GM18499 (cell line): ENCODE measurements around the gene BPIFA1.

Source experiments
- ATAC-seq: cut with Tn5 transposase; IDR thresholded peaks from one replicate; pipeline ENCODE4 v1.9.1; 2021; ENCODE audit warnings: moderate number of reproducible peaks; ENCODE audit not compliant: insufficient read depth, unreplicated experiment

The BPIFA1 gene

GRCh38 chr20:33276303-33277113 lies 40.7 kb downstream of the BPIFA1 start:
- no peak for ATAC-seq

DNA sequence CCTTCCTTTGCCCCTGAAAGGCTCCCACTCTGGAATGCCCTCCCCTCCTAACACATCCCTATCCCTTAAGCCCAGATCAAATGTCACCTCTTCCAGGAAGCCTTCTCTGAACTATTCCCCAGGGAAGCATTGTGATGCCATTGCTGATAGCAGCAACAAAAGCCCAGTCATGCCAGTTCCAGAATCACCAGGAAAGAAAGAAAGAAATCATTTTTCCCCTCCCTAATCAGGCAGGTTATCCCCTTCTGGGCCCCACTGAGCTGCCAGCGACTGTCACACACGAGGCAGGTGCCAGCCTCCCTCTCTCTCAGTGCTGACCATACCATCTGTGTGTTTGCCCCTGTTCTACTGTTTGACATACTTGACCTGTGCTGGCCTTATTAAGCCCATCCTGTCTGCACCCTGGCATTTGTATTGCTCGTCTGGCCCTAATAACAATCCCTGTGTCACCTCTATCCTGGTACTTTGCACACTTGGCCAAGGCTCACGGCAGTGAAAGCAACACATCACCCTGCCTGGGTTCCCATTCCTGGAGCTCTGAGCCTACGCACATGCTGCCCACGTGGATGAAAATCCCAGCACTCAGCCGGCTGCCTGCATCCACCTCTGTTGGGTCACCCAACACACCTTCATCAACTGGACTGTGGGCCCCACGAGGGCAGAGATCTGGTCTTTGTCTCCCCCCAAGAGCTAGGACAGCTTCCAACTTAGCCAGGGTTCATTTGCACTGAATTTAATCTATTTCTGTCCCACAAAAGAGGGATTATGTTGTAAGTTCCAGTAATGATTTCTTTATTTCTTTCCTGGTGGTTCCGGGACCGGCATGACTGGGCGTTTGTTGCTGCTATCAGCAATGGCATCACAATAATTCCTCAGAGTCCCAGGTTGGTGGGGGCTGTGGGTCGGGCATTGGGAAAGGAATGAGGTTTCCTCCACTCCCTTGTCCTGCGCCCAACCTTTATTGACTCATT lies 42.0 kb downstream of the BPIFA1 start:
- ATAC-seq = no peak

DNA sequence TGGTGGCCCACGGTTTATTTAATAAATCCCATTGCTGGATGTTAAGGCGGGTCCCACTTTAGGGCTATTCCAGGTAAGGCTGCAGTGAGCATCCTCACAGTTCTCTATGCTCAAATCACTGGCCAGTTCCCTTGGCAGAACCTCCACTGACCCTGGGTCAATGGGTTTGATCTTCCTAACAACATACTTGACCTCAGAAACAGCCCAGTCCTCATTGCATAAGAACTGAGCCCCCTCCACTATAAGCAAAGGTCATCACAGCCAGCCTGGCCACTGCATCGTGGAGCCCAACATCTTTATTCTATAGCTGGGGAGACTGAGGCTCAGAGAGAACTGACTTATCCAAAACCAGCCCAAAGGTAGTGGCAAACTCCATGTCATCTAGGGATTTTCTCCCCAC lies 42.9 kb downstream of the BPIFA1 start:
- no peak for ATAC-seq

DNA sequence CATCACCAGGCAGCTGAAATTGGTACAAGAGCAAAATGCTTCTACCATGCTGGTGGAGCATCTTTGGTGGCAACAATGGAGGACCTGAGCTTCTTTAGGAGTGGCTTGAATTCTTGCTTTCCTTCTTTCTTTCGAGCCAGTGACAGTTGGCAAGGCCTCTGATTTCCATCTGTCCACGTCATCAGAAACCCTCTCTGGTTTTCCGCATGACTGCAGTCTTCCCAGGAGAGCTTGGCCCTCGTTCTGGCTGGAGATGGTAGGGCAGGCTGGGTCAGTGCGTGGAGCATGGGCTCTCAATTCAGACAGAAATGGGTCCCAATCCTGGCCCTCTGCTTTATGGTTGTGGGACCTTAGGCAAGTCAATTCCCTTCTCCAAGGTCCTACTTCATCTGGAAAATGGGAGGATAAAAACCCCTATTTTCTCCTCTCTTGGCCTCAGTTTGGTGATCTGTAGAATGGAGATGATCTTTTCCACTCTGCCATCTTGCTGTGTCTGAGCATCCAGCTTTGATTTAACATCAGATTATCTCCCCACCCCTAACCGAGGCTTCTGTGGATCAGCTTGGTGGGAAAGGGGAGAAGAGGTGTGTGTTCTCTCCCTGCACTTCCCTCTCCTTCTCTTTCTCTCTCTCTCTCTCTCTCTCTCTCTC lies 43.6 kb downstream of the BPIFA1 start:
- ATAC-seq = no peak

DNA sequence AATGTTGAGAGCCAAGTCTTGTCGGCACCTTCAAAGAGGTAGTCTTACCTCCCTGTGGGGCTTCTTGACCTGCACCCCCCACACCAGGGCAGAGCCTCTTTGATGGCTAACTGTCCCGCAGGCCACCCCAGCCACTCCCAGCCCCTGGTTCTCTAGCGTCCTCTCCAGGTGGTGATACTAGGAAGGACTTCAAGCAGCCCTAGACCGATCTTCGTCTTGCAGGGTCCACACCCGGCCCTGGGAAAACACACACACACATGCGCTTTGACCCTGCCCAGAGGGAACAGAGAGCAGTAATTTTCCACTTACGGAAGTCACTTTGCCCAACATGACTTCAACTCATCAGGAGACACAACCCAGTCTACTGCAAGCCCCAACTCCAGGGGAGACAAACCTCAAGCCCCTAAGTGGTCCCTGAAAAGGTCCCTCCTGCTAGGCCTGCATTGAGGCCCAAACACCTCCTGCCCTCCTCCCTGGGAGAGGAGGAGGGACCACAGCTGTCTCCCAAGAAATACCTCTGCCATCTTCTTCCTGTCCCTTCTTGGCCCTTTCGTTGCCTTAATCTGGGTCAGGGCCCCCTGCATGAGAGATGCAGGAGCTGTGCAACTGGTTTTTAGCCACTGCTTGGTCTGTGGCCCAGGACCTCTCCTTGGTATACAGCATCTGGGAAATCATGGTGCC lies 44.3 kb downstream of the BPIFA1 start:
- ATAC-seq = no peak

- ATAC-seq = no peak
Observed at GRCh38 chr20:33280775-33281174, 45.0 kb downstream of the BPIFA1 start.

DNA sequence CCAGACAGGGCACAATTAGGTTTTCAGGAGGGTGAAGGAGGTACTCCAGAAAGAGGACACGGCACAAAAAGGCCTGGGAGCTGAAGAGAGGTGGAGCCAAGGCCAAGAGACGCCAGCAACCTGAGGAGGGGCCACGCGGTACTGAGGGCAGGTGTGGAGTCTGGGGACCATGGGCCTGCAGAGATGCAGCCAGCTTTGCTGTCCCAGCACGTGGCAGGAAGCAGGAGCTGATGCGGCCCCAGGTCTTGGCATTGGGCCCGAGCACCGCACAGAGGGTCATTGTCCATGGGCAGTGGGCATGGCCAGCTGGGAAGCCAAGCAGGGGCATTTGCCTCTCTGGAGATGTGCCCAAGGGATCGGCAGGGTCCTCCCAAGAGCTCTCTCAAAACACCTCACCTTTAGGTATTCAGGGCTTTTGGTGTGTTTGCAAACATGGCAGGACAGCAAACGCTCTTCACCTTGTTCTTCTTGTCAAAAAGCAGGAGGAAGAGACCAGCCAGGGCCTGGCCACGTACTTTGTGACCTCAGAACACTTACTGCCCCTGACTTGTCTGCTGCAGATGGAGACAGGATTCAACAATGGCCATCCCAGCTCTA lies 45.9 kb downstream of the BPIFA1 start:
- ATAC-seq = no peak

DNA sequence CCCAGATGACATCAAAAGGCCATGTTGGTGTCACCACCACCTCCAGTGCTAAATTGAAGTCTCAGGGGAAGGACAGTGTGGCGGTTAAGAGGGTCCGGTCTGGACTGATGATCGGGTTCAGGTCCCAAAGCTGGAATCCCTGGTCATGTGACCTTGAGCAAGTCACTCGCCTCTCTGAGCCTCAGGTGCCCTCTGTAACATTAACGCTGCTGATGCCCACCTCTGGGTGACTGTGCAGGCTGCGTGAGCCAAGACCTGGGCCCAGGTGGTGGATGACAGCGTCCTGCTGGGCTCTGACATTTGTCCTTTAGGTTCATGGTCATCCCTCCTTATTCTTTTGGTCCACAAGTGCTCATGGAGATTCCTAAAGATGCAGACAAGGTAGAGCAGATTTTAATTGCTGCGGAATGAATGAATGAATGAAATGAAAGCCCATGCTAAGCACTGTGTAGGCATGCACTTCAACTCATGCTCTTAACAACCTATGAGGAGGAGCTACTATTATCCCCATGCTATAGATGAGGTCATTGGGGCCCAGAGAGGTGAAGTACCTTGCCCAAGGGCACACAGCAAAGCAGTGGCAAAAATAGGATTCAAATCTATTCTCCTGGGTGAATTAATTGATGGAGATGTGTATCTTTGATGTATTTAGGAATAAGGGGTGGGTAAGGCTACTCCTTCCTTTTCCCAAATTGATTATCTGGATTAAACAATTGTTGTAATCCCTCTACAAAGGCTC lies 46.6 kb downstream of the BPIFA1 start:
- no peak for ATAC-seq

- no peak for ATAC-seq
Observed at GRCh38 chr20:33282991-33283555, 47.3 kb downstream of the BPIFA1 start, which contains the start of gene BPIFB1. TSS of gene BPIFB1 (plus strand) at chr20:33283214. CDS start at chr20:33286074, 2,860 bp downstream.

GRCh38 chr20:33284284-33284683 lies 48.5 kb downstream of the BPIFA1 start:
- no peak for ATAC-seq

GRCh38 chr20:33284937-33285336 lies 49.1 kb downstream of the BPIFA1 start:
- ATAC-seq = no peak

DNA sequence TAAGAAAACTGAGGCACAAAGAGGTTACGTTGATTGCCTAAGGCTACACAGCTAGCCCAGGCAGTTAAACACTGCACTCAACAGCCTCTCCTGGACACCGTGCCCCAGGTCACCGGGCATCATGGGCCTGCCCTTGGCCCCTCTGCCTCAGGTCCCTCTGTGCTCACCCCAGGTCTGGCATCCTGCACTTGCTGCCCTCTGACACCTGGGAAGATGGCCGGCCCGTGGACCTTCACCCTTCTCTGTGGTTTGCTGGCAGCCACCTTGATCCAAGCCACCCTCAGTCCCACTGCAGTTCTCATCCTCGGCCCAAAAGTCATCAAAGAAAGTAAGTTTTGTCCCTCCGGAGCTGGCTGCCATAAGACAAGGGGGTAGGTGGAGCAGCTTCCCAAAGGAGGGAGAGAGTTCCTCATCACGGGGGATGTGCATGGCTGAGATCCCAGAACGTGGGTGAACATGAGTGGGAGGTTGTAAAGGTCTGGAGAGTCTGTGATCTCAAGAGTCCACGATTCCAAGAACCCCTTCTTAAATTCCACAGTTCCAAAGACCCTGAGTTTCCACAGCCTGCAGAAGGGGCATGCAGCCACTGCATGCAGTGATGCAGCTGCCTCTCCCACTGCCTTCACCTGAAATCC lies 50.2 kb downstream of the BPIFA1 start:
- ATAC-seq = no peak

DNA sequence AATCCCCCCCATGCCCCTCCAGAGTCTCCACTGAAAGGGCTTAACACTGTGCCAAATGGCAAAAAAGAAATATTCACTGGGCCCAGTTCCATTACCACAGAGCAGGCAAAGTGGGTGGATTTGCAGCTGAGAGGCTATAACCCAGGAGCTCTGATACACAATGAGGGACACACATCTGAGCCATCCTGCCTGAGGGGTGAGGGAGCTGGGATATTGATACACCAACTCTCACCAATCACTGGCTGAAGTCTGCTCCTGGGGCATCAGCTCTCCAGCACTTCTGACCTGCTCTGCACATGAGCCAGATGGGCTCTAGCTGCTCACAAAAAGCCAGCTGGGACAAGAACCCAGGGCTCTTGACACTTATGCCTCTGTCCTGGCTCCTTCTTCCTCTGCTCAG lies 52.1 kb downstream of the BPIFA1 start:
- ATAC-seq = no peak

- ATAC-seq = no peak
Observed at GRCh38 chr20:33290852-33291251, 55.1 kb downstream of the BPIFA1 start.

GRCh38 chr20:33291416-33291815 lies 55.6 kb downstream of the BPIFA1 start:
- ATAC-seq = no peak

DNA sequence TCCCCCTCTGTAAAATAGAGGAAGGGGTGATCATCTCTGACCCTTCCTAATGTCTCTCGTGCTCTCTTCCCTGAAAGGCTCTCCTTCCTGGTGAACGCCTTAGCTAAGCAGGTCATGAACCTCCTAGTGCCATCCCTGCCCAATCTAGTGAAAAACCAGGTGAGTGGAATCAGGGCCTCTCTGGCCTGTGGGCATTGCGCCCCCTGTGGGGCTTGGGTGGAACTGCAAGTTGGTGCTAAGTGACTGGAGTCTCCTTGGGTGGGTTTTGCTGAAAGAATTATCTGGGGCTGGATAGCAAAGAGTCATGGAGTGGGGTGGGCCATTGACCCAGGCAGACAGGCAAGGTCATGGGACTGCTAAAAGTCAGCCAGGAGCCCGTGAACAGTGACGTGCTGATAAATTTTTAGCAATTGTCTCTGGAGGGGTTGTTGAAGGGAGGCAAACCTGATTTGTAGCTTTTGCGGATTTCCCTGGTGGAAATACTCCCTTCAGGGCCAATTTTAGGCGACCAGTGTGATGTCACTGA lies 56.1 kb downstream of the BPIFA1 start:
- ATAC-seq = no peak
